NCI-H82 treated with DMSO at 0.1 percent for 48 hours (cell line): ENCODE data around the gene XRRA1.
"Not testable (repeated sequence)": the region's sequence is repeated elsewhere in the genome, so short reads cannot be mapped to it uniquely, and the experiment has no call there.

ENCODE experiments used
- DNase-seq: peaks from one replicate; lab custom pipeline; 2025; ENCODE audit not compliant: unreplicated experiment; lab: John Stamatoyannopoulos, UW

Gene XRRA1

GRCh38 chr11:74905326-74905725, 43.6 kb downstream of the XRRA1 start:
- no peak for DNase-seq

GRCh38 chr11:74902342-74902741, 46.5 kb downstream of the XRRA1 start:
- DNase-seq, result no peak

GRCh38 chr11:74896311-74896710, 52.6 kb downstream of the XRRA1 start:
- DNase-seq, result no peak

- no peak for DNase-seq
Measured at GRCh38 chr11:74895340-74896116, 53.4 kb downstream of the XRRA1 start.

- DNase-seq, result not testable (repeated sequence)
Measured at GRCh38 chr11:74893015-74893414, 55.9 kb downstream of the XRRA1 start.

- no peak for DNase-seq
Measured at GRCh38 chr11:74877132-74877531, 71.8 kb downstream of the XRRA1 start.

GRCh38 chr11:74871037-74871436, 77.9 kb downstream of the XRRA1 start:
- DNase-seq, result no peak

- DNase-seq, result no peak
Measured at GRCh38 chr11:74870485-74870884, 78.4 kb downstream of the XRRA1 start.

GRCh38 chr11:74866557-74866956, 82.3 kb downstream of the XRRA1 start:
- DNase-seq, result no peak

- no peak for DNase-seq
Measured at GRCh38 chr11:74863410-74863809, 85.5 kb downstream of the XRRA1 start.

- no peak for DNase-seq
Measured at GRCh38 chr11:74860743-74861142, 88.1 kb downstream of the XRRA1 start.

- no peak for DNase-seq
Measured at GRCh38 chr11:74853223-74853622, 95.7 kb downstream of the XRRA1 start.

GRCh38 chr11:74849525-74850391, 99.1 kb downstream of the XRRA1 start:
- DNase-seq, result no peak

GRCh38 chr11:74847895-74848294, 101.0 kb downstream of the XRRA1 start:
- DNase-seq, result no peak

GRCh38 chr11:74847395-74847794, 101.5 kb downstream of the XRRA1 start:
- DNase-seq, result no peak

GRCh38 chr11:74846770-74847169, 102.1 kb downstream of the XRRA1 start:
- DNase-seq, result no peak

- no peak for DNase-seq
Measured at GRCh38 chr11:74845978-74846517, 102.8 kb downstream of the XRRA1 start.

GRCh38 chr11:74844865-74845264, 104.0 kb downstream of the XRRA1 start:
- DNase-seq, result no peak

GRCh38 chr11:74844072-74844471, 104.8 kb downstream of the XRRA1 start:
- DNase-seq, result no peak

- DNase-seq, result no peak
Measured at GRCh38 chr11:74842967-74843366, 105.9 kb downstream of the XRRA1 start.

GRCh38 chr11:74840486-74840885, 108.4 kb downstream of the XRRA1 start:
- DNase-seq, result no peak

GRCh38 chr11:74839971-74840370, 108.9 kb downstream of the XRRA1 start:
- DNase-seq, result no peak
